Activated T-cell treated with anti-CD3 and anti-CD28 coated beads, Interleukin-2, amount 50 U/mL, for 24 hours (primary cell): ENCODE data around the gene IL12RB1.
"Not testable (repeated sequence)": the region's sequence is repeated elsewhere in the genome, so short reads cannot be mapped to it uniquely, and the experiment has no call there.

Source experiments
- DNase-seq: peaks from one replicate; pipeline ENCODE4 v3.0.0-alpha.2; 2020
- H3K27ac Mint-ChIP-seq: 2 replicates; pipeline ENCODE4 v1.8.0; 2020; ENCODE audit warnings: mild to moderate bottlenecking, mixed read lengths
- H3K27me3 Mint-ChIP-seq: 2 replicates; pipeline ENCODE4 v1.8.0; 2020; ENCODE audit warnings: mixed read lengths
- H3K36me3 Mint-ChIP-seq: 2 replicates; pipeline ENCODE4 v1.8.0; 2020; ENCODE audit warnings: low read depth, mixed read lengths
- H3K4me1 Mint-ChIP-seq: 2 replicates; pipeline ENCODE4 v1.8.0; 2020; ENCODE audit warnings: low read depth, mixed read lengths
- H3K4me3 Mint-ChIP-seq: 2 replicates; pipeline ENCODE4 v1.8.0; 2020; ENCODE audit warnings: mild to moderate bottlenecking, moderate library complexity, mixed read lengths
- H3K9me3 Mint-ChIP-seq: 2 replicates; pipeline ENCODE4 v1.8.0; 2020; ENCODE audit warnings: mixed read lengths

The IL12RB1 gene

DNA sequence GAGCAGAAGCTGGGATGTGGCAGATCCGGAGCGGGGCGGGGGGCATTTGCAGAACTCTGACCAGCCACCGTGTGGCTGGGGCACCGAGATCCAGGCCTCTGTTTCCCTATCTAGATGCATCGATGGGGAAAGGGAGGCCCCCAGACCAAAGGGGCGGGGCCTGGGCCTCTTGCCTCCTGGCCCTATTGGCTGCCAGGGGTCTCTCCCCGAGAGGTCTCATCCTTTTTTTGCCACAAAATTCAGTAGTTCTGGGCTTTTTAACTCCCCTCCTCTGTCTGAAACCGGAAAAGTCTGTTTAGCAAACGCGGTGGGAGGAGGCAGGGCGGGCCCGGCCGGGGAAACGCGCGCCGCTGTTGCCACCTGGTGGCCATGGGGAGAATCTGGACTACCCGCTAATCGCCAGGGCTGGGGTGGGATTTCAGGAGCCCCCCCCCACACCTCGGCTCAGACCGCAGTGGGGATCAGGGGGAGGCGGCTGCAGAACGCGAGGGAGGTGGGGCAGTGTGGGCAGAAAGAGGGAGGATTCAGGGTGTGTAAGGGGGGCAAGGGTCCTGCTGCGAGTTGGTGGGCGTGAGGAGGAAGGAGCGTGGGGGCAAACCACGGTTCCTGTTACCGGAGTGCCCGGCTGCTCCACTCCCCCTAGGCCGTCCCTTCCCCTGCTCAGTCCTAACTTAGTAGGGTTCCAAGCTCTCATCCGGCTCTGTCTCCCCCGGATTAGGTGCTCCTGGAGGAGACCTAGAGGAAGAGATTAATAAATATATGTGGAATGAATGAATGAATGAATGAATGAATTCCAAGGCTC is 28.3 kb downstream of the IL12RB1 start:
- Mint-ChIP-seq H3K9me3 (no peaks in the 10 kb centered on the region), H3K27me3 (no peaks in the 10 kb centered on the region), H3K27ac (no peak overlapping the region), H3K36me3 (peaks cover 22% of the 10 kb centered on the region), H3K4me1 (peaks cover 17% of the 10 kb centered on the region), H3K4me3 (no peak overlapping the region)
- DNase-seq, result peak; percentile 88

DNA sequence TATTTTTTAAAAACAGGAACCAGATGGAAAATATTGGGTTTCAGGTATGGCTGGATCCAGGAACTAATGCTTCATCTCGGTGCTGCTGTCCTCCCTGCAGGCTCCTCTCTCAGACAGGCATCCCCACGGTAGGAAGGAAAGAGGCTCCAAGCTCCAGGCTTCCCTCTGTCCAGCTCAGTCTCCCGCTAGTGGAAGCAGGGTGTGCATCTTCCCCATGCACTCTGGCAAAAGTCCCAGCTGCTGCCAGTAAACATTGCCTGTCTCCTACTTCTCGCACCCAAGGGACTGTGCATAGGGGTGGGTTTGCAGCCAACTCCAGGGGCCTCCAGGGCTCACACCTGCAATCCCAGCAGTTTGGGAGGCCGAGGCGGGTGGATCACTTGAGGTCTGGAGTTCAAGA is 29.2 kb downstream of the IL12RB1 start:
- H3K4me1 Mint-ChIP-seq, result peaks cover 23% of the 10 kb centered on the region
- no peak for DNase-seq
- H3K36me3 Mint-ChIP-seq, result peaks cover 20% of the 10 kb centered on the region
- H3K4me3 Mint-ChIP-seq, result no peak overlapping the region
- H3K9me3 Mint-ChIP-seq, result no peaks in the 10 kb centered on the region
- no peak overlapping the region for H3K27ac Mint-ChIP-seq
- H3K27me3 Mint-ChIP-seq, result no peaks in the 10 kb centered on the region

DNA sequence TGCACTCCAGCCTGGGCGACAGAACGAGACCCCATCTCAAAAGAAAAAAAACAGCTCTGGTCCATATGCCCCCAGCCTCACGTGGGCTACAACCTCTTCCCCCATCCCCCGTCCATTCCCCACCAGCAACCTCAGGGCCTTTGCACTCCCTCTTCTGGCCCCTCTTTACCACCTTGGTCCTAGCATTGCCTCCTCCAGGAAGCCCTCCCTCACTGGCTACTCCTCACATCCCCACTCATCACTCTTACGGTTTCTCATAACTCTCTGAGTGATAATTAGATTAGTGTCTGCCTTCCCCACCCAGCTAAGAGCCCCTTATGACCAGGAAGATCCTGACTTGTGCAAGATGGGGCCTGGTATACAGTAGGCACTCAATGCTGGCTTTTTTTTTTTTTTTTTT is 30.8 kb downstream of the IL12RB1 start:
- no peaks in the 10 kb centered on the region for H3K27me3 Mint-ChIP-seq
- no peak overlapping the region for H3K4me3 Mint-ChIP-seq
- no peak for DNase-seq
- H3K27ac Mint-ChIP-seq, result no peak overlapping the region
- H3K9me3 Mint-ChIP-seq, result no peaks in the 10 kb centered on the region
- peaks cover 24% of the 10 kb centered on the region for H3K4me1 Mint-ChIP-seq
- peaks cover 13% of the 10 kb centered on the region for H3K36me3 Mint-ChIP-seq

DNA sequence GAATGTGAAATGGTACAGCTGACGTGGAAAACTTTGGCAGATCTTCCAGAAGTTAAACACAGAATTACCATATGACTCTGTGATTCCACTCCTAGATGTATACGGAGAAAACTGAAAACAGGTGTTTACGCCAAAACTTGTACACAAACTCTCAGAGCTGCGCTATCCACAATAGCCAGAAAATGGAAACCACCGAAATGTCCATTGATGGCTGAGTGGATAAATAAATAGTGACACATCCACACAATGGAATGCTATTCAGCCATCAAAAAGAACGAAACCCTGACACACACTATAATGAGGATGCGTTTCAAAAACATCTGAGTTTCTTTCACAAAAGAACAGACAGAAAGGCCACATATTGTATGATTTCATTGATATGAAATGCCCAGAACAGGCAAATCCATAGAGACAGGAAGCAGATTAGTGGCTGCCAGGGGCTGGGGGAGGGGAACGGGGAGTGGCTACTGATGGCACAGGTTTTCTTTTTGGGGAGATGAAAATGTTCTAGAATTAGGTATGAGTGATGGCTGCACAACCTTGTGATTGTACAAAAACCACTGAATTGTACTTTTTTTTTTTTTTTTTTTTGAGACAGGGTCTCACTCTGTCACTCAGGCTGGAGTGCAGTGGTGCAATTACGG is 33.0 kb downstream of the IL12RB1 start:
- Mint-ChIP-seq H3K4me3 (no peak overlapping the region), H3K27ac (no peak overlapping the region), H3K27me3 (no peaks in the 10 kb centered on the region), H3K36me3 (no peaks in the 10 kb centered on the region), H3K9me3 (no peaks in the 10 kb centered on the region), H3K4me1 (peaks cover 31% of the 10 kb centered on the region)
- DNase-seq, result no peak

DNA sequence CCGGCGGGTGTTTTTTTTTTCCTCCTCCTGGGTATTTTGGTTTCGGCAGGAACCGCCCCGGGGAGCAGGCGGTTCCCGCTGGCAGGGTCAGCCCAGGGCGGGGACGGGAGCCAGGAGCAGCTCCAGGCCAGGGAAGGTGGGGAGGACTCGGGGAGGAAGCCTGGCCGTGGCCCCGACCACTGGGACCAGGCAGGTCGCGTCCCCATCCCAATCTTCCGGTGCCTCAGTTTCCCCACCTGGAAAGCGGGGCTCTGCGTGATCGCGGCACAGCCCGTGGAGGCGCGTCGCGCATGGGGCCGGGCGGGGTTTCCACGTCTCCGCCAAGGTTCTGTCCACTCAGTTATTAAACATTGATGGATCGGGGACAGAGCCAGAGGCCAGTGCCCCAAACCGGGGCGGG is 34.8 kb downstream of the IL12RB1 start:
- no peak overlapping the region for H3K27ac Mint-ChIP-seq
- no peaks in the 10 kb centered on the region for H3K27me3 Mint-ChIP-seq
- H3K9me3 Mint-ChIP-seq, result no peaks in the 10 kb centered on the region
- no peak overlapping the region for H3K4me3 Mint-ChIP-seq
- no peak for DNase-seq
- peaks cover 20% of the 10 kb centered on the region for H3K4me1 Mint-ChIP-seq
- H3K36me3 Mint-ChIP-seq, result no peaks in the 10 kb centered on the region

DNA sequence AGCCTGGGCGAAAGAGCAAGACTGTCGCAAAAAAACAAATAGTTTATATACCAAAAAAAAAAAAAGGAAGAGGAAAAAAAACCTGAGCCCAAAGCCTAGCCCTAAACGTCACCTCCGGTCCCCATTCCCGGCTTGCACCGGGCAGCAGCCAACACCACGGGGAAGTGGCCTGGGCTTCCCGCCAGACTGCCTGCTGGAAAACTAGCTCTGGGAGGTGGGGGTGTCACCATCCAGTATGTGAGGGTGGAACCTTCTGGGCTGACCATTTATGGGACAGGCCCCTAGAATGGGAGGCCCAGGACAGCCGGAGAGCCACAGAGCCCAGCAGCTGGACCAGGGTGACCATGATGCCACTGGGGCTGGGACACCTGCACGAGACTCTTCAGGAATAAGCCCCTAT is 37.3 kb downstream of the IL12RB1 start:
- no peak for DNase-seq
- no peak overlapping the region for H3K4me3 Mint-ChIP-seq
- no peaks in the 10 kb centered on the region for H3K9me3 Mint-ChIP-seq
- H3K27me3 Mint-ChIP-seq, result no peaks in the 10 kb centered on the region
- no peaks in the 10 kb centered on the region for H3K36me3 Mint-ChIP-seq
- H3K27ac Mint-ChIP-seq, result no peak overlapping the region
- peaks cover 44% of the 10 kb centered on the region for H3K4me1 Mint-ChIP-seq

DNA sequence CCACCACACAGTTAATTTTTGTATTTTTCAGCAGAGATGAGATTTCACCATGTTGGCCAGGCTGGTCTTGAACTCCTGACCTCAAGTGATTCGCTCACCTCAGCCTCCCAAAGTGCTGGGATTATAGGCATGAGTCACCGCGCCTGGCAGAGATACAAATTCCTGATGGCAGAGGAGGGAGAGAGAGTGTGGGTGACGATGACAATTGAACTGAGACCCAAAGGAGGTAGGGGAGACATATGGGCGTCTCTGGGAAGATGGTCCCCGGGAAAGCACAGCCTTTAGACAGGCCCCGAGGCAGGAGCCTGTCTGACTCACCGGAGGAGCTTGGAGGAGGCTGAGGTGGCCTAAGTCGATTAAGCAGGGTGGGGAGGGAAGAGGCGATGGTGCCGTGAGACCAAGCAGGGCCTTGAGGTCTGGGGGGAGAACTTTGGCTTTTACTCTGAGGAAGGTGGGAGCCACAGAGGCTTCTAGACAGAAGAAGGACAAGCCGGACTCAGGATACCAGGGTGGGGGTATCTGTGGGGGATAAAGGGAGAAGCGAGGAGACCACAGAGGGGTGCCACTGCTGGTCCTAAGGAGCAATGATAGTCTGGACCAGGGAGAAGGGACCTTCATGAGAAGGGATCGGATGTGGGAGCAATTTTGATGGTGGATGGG is 40.5 kb downstream of the IL12RB1 start:
- peaks cover 1% of the 10 kb centered on the region for H3K9me3 Mint-ChIP-seq
- no peaks in the 10 kb centered on the region for H3K27me3 Mint-ChIP-seq
- peak overlapping the region; percentile 62 for H3K4me3 Mint-ChIP-seq
- no peak for DNase-seq
- peak overlapping the region; percentile 75 for H3K27ac Mint-ChIP-seq
- no peaks in the 10 kb centered on the region for H3K36me3 Mint-ChIP-seq
- peaks cover 46% of the 10 kb centered on the region for H3K4me1 Mint-ChIP-seq

DNA sequence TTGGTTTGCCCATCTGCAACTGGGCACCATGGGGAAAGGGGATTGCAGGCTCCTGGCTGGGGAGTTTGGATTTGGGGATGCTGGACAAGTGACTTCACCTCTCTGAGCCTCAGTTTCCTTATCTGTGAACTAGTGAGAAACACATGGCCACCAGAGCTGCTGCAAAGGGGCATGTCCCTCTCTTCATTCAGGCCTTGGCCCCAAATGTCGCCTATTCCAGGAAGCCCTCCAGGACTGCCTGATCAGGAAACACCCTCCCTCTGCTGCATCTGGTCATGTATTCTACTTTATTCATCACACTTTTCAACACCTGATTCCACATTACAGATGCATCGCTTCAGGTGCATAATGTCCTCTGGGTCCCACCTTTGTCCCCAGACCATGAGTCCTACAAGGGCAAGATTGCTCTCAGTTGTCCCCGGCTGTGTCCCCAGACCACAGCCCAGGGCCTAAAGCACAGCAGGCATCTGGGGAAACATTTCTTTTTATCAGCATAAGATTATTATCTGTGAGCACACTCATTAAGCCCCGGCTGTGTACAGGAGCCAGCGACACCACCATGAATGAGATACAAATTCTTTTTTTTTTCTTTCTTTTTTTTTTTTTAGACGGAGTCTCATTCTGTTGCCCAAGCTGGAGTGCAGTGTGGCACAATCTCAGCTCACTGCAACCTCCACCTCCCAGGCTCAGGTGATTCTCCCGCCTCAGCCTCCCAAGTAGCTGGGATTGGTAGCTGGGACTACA is 41.3 kb downstream of the IL12RB1 start:
- Mint-ChIP-seq H3K36me3 (no peaks in the 10 kb centered on the region), H3K4me1 (peaks cover 42% of the 10 kb centered on the region), H3K27me3 (no peaks in the 10 kb centered on the region), H3K9me3 (peaks cover 5% of the 10 kb centered on the region), H3K27ac (peak overlapping the region; percentile 75), H3K4me3 (peak overlapping the region; percentile 62)
- DNase-seq, result no peak

DNA sequence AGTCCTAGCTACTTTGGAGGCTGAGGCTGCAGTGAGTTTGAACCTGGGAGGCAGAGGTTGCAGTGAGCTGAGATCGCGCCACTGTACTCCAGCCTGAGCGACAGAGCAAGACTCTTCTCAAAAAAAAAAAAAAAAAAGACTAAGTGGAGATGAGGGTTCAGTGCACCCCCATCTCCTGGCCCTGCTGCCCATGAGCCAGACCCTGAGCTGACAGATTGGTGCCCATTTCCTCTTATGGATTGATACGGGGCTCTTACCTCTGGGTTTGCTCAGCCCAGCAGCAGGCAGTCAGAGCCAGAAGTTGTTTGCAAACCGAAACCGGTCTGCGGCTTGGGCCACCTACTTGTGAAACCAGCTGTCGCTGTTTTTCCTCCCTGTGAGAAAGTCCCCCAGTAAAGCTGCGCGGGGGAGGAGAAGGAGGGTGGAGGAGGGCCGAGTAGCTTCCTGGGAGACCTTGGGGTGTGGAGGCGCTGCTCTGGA is 41.9 kb downstream of the IL12RB1 start:
- peak; percentile 89 for DNase-seq
- Mint-ChIP-seq H3K4me1 (peaks cover 37% of the 10 kb centered on the region), H3K27ac (peak overlapping the region; percentile 75)

DNA sequence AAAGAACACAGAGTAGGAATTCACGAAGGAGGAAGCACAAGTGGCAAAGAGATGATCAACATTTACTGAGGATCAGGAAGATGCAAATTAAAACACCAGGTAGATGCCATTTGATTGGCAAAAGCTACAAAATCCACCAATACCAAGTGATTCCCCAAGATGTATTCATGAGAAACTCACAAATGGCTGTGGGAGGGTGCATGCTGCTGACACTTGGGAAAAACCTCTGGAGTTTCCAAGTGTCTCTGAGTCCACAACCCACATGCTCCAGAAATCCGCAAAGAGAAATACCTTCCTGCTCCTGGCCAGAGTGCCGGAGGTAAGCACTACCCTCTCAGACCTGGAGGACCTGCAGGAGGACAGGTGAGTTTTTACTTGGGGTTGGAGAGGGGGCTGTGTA is 43.1 kb downstream of the IL12RB1 start:
- peaks cover 36% of the 10 kb centered on the region for H3K4me1 Mint-ChIP-seq
- H3K27ac Mint-ChIP-seq, result no peak overlapping the region
- peaks cover 5% of the 10 kb centered on the region for H3K9me3 Mint-ChIP-seq
- DNase-seq, result no peak
- no peak overlapping the region for H3K4me3 Mint-ChIP-seq
- no peaks in the 10 kb centered on the region for H3K36me3 Mint-ChIP-seq
- H3K27me3 Mint-ChIP-seq, result no peaks in the 10 kb centered on the region

More for the DNA sequence above, 41.9 kb downstream of the IL12RB1 start:
- H3K36me3 Mint-ChIP-seq, result no peaks in the 10 kb centered on the region
- H3K9me3 Mint-ChIP-seq, result peaks cover 5% of the 10 kb centered on the region
- no peaks in the 10 kb centered on the region for H3K27me3 Mint-ChIP-seq
- peak overlapping the region; percentile 62 for H3K4me3 Mint-ChIP-seq

DNA sequence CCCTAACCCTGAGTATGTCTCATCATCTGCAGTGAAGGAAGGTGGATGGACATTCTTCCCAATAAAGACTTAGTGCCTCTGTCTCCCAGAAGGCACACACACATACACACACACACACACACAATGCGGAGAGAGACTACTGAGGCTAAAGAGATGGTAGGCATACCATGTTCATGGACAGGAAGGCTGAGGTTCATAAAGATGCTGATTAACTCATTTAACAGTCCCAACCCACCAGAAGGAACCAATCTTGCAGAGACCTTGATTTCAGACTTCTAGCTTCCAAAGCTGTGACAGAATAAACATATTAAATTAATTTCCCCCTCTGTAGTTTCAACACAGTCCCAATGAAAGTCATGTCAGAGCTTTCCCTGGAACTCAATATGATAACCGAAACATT is 45.7 kb downstream of the IL12RB1 start:
- DNase-seq, result no peak
- H3K36me3 Mint-ChIP-seq, result no peaks in the 10 kb centered on the region
- no peaks in the 10 kb centered on the region for H3K27me3 Mint-ChIP-seq
- peaks cover 30% of the 10 kb centered on the region for H3K4me1 Mint-ChIP-seq
- no peak overlapping the region for H3K4me3 Mint-ChIP-seq
- peaks cover 5% of the 10 kb centered on the region for H3K9me3 Mint-ChIP-seq
- no peak overlapping the region for H3K27ac Mint-ChIP-seq

DNA sequence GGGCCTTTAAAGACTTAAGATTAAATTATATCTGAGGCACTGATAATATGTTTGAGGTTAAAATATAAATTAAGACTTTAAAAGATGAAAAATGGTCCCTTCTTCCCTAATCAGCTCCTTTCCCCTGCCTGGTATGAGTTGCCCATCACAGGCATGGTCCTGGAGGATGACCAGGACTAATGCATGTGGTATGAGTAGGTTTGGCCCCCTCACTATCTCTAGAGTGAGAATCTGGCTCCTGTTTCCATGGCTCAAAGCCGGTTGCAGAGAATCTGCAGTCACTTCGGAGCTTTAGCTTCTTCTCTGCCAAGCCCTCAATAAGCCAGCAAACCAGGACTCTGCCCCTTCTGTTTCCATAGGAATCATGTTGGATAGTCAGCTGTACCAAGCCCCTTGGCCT is 54.6 kb downstream of the IL12RB1 start:
- H3K9me3 Mint-ChIP-seq, DNase-seq, H3K4me3 Mint-ChIP-seq, H3K27ac Mint-ChIP-seq, H3K36me3 Mint-ChIP-seq, H3K27me3 Mint-ChIP-seq: not testable (repeated sequence)
- H3K4me1 Mint-ChIP-seq, result peaks cover 21% of the 10 kb centered on the region

DNA sequence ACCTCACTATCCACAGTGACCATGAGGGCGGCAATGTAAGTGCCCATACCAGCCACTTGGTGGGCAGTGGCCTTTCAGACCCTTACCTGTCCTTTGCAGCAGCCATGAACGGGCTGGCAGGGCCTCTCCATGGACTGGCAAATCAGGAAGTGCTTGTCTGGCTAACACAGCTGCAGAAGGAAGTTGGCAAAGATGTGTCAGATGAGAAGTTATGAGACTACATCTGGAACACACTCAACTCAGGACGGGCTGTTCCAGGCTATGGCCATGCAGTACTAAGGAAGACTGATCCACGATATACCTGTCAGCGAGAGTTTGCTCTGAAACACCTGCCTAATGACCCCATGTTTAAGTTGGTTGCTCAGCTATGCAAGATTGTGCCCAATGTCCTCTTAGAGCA is 55.3 kb downstream of the IL12RB1 start:
- H3K36me3 Mint-ChIP-seq, DNase-seq, H3K27me3 Mint-ChIP-seq, H3K27ac Mint-ChIP-seq, H3K4me3 Mint-ChIP-seq, H3K9me3 Mint-ChIP-seq: not testable (repeated sequence)
- peaks cover 21% of the 10 kb centered on the region for H3K4me1 Mint-ChIP-seq

DNA sequence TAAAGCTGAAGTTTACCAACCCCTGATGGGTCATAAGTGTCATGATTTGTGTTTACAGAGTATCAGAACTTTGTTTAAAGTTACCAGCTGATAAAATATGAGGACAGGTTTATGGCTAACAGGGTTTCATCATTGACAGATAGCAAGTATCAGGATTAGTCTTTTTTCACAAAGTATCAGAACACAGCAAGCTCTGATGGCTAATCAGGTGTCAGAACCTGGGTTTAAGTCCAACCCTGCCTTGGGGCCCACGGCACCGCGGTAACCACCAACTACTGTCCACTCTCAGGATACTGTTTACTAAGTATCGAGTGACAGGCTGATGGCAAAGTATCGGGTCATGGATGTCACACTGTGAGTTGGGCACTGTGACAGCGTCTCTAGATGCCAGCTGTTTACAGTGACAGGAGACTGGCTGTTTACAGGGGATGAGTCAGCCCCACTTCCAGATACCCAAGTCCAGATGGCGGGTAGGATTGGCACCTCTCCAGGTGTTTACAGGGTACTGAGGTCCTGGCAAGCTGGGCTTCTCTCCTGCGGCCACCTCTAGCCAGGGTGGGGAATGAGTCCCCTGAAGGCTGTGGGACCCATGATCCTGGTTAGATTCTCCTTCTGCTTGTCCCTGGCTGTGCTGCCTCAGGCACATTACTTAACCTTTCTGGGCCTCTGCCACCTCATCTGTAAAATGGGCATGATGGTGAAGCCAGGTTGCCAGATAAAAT is 57.0 kb downstream of the IL12RB1 start:
- Mint-ChIP-seq H3K27ac (no peak overlapping the region), H3K4me3 (no peak overlapping the region), H3K9me3 (no peaks in the 10 kb centered on the region), H3K4me1 (peaks cover 18% of the 10 kb centered on the region), H3K27me3 (no peaks in the 10 kb centered on the region), H3K36me3 (no peaks in the 10 kb centered on the region)
- DNase-seq, result no peak
